OCI-LY7 (cell line): ENCODE measurements around the gene LPIN2.

Experiments
- CTCF ChIP-seq: fragments of 200-600 bp; sonication (generic); conservative IDR thresholded peaks from 2 replicates; pipeline ENCODE4 v1.5.1; 2014; ENCODE audit warnings: mild to moderate bottlenecking, antibody characterized with exemption, low read length, moderate library complexity, mixed read lengths
- EZH2phosphoT487 ChIP-seq: fragments of 200-600 bp; sonication (generic); IDR thresholded peaks from 2 replicates; pipeline ENCODE4 v1.6.1; 2018; ENCODE audit warnings: low read depth, borderline replicate concordance, mild to moderate bottlenecking, mixed run types, antibody characterized with exemption, low read length, moderate library complexity, mixed read lengths

DNA sequence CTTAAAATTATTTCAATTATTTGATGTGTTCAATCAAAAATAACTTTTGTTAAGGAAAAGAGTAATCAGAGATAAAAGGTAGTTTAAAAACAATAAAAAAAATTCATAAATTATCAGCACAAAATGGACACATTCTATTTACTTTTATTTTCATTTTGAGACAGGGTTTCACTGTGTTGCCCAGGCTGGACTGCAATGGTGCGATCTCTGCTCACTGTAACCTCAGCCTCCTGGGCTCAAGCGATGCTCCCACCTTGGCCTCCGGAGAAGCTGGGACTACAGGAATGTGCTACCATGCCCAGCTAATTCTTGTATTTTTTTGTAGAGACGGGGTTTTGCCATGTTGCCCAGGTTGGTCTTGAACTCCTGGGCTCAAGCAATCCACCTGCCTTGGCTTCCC, 47.1 kb downstream of the LPIN2 start:
- TF ChIP-seq EZH2phosphoT487: no peak
- no peak for TF ChIP-seq CTCF
